IPS-NIHi11 (cell line): ENCODE measurements around the gene C3orf70.
"Not testable (repeated sequence)": the region's sequence is repeated elsewhere in the genome, so short reads cannot be mapped to it uniquely, and the experiment has no call there.

Source experiments
- DNase-seq: peaks from one replicate; pipeline ENCODE4 v3.0.0; 2012; ENCODE audit warnings: mixed read lengths, low spot score

The C3orf70 gene

DNA sequence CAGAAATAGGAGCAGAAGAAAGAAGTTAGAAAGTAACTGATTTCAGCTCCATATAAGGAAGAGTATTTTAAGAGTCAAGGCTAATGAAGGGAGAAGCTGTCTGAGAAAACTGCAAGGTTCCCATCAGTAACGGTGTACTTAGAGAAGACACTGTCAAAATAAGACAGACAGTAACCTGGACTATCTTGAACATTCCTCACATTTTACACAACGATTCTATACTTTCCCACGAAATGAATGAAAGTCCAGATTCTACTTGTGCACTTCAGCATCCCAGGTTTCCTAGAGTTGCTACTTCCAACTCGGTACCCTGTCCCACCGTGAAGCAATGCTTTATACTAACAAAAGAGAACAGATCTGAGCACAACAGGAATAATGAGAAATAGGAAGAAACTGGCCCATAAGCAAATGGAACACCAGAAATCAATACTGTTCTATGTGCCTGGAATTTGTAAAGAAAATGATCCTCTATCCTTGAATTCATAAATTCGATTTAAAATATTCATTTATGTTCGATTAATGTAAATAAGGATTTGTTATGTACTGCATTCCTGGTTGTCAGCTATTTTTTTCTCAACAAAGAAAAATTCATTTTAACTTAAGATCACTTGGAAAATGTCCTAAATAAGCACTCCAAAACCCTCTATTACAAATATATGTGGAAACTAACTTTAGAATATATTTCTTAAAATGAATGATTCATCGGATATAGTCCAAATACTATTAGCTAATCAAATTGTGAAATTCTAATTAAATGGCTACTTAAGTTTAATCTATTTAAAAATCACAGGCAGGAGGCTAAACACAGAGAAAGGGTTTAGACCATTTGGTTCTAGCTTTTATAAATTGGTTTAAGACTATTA, 1.5 kb downstream of the C3orf70 start:
- no peak for DNase-seq

DNA sequence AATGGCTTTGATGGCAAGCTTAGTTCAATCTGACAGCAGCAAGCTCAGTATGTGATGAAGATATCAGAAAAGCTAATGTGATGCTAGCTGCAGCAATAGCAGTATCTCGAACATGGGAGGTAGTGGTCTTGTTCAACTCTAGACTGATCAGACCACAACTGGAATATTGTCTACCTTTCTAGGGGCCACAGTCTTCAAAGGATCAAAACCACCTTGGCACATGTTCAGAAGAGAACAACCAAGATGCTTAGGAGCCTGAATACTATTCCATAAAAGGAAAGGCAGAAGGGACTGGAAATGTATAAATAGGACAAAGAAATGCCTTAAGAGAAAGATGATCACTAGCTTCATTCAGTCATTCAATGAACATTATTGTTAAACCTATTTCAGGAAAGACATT, 2.3 kb downstream of the C3orf70 start:
- no peak for DNase-seq

DNA sequence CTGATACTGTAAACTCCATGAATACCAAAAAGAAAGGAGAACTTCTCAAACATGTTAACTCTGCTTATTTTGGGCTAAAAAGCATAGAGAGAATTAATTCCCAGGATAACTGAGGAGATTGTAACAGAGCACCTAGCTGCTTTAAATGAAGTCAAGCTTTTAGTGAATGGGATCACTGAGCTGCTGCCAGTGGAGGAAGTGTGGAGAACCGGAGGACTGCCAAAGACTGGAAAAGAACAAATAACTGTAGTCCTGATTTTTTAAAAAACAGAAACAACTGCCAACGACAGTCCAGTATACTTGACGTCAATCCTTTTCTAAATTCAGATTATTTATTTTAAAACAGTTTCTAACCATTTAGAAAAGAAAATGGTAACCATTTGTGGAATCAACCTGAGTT, 3.3 kb downstream of the C3orf70 start:
- DNase-seq, result no peak

DNA sequence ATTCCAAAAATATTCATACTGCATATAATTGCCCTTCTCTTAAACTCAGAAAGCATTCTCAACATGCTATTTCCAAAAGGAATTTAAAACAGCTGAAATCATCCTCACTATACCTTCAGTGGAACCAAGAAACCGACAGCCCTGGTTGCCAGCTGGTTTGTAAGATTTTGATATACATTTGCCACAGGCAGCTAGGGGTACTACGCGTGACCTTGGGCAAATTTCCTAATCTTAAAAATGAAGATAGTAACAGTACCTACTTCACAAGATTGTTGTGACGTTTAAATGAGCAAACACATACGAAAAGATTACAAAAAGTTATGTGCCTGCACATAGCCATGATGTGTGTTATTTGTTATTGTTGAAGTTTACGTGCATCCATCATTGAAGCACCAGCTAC, 7.3 kb downstream of the C3orf70 start:
- no peak for DNase-seq

DNA sequence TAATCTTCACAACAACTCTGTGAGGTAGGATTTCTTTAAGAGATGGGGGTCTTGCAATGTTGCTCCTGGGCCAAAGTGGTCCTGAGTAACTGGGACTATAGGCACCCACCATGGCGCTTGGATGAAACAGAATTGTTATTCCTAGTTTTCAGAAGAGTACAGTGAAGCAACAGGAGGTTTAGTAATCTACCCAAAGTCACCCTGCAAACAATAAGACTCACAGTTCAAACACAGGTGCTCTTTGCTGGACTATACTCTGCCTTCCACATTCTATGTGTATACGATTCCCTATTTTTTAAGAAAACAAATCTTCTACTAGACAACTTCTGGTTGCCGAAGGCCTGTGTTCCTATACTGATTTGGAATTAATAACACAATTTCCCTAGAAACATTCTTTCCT, 8.1 kb downstream of the C3orf70 start:
- no peak for DNase-seq

DNA sequence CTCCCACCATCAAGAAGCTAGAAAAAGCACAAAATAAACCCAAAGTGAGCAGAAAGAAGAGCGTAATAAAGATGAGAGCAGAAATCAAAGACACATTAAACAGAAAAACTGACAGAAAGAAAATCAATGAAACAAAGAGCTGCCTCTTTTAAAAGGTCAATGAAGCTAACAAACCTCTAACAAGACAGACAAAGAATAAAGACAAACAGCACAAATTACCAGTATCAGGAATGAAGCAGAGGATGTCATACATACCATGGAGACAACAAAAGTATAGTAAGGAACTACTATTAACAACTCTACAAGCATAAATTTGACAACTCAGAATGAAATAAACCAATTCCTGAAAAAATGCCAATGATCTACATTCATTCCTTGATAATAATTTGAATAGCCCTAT, 15.0 kb downstream of the C3orf70 start:
- no peak for DNase-seq

DNA sequence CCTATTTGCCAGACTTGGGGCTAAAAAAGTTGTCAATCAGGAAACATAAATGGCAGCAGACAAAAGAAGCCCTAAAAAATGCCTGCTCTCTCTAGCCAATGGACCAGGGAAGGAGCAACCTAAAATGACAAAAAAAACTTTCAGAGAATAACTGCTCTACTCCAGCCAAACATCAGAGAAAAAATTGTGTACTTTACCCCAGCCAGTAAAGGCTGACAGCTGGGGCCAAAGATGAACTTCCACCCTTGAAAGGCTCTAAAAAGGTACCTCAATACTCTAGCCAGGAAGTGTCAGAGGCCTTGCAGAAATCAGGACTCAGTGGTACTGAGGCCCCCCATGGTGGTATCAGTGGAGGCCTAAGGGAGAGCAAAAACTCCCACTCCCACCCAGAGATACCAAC, 18.4 kb downstream of the C3orf70 start:
- DNase-seq, result no peak

DNA sequence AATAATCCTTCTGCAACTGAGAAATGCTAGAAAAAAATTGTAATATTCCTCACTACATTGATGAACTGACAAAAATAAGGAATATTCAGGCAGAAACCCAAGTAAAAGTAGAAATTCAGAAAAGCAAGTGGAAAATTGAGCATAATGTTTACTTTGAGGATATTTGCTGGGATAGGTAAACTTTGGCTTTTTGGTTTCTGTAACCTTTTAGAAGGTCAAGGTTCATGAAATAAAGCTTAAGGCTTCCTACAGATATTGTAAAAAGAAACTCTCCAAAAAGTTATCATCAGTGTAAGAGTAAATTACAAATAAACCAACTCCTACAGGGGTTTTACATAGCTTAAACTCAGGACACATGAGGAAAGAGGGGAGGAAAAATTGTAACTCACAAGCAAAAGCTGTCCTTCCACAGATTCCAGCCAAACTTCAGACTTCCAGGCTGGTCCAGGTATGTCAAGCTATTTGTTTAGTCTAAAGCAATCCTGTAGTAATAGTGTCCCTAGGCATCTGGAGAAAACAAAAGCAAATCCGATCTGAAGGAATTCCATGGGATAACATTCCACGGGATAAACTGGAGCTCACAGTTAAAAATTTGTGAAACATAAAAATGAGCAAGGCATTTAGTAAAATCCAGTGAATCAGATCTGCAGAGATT, 21.1 kb downstream of the C3orf70 start:
- DNase-seq, result no peak

DNA sequence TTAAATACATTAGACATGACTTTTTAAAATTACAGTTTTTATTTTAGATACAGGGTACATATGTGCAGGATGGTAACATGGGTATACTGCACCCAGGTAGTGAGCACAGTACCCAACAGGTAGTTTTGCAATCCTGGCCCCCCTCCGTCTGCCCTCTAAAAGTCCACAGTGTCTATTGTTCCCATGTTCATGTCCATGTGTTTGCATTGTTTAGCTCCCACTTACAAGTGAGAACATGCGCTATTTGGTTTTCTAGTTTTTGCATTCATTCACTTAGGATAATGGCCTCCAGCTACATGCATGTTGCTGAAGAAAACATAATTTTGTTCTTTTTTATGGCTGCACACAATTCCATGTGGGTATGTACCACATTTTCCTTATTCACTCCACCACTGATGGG, 23.8 kb downstream of the C3orf70 start:
- no peak for DNase-seq

DNA sequence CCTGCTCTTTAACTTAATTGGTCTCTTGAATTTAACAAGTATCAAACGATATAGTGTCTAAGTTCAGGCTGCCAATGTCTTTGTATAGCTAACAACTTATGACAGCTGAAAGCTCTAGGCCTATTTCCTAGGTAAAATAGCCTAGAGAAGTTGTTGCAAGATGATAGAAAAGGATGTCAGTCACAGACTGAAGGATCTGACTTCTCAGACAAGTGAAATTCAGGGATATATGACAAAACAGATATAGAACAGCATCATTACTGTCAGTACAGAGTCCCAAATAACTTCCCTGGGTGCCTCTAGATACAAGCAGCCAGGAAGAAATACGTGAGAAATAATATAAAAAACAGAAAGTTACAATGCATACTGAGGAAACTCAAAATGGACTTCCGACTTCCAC, 26.7 kb downstream of the C3orf70 start:
- DNase-seq, result no peak

DNA sequence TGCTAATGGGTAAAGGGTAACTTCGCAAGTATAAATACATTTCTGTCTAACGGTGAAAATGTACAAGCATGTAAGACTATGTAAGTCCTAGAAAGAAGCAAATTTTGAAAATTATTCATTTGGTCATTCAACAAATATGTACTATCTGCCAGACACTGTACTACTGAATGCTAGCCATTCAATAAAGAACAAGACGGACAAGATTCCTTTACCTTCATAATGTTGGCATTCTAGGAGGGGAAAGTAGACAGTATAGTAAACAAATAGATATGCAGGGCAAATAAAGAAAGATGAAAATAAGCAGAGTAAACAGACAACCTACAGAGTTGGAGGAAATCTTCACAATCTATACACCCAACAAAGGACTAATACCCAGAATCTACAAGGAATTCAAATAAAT, 32.7 kb downstream of the C3orf70 start:
- DNase-seq, result no peak

DNA sequence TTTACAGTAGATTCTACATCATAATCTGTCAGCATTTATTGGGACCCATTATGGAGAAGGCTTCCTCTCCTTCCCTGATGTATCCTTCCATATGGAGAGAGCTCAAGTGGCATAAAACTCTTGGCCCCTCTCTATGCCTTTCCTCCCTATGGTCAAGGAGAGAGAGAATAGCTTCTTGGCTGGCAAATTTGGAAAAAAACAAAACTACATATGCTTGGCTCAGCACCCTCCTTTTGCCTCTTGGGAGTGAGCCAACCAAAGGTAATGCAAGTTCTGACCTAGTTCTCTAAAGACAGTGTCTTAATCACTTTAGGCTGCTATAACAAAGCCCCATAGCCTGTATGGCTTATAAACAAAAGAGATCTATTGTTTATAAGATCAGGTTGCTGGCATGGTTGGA, 37.5 kb downstream of the C3orf70 start:
- no peak for DNase-seq

DNA sequence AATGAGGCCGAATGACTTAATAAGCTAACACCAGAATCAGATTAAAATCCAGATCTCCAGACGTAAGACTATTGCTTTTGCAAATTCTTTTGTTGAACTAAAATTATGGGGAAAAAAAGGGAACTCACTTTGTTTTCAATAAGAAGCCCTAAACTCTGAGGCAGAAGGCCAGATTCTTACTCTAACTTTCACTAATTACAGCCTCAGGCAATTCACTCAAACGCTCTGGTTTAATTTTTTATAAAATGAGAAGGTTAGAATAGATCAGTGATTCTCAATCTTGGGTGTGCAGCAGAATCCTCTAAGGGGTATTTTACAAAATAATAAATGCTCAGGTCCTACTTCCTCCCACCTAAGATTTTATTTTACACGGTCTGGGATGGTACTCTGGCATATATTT, 38.1 kb downstream of the C3orf70 start:
- DNase-seq, result no peak

DNA sequence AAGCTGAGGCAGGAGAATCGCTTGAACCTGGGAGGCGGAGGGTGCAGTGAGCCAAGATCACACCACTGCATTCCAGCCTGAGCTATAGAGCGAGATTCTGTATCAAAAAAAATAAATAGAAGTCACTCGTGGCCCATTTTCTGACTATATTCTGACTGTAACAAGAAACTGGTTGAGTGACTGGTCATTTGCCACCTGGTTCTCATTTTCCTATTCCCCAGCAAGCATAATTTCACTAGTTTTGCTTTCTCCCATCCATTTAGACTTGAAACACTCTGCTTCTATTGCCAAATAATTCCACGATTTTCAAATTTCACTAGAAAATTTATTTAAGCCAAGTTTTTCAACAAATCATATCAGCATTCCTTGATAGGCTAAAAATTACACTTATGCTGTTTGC, 40.7 kb downstream of the C3orf70 start:
- no peak for DNase-seq

DNA sequence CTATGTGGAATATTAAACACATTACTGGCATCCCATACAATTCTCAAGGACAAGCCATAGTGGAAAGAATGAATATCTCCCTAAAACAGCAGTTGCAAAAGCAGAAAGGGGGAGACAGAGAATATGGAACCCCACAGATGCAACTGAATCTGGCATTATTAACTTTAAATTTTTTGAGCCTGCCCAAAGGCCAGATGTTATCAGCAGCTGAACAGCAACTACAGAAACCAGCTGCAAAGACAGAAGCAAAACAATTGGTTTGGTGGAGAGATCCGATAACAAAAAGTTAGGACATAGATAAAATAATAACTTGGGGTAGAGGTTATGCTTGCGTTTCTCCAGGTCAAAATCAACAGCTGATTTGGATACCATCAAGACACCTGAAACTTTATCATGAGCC, 43.8 kb downstream of the C3orf70 start:
- DNase-seq, result not testable (repeated sequence)

DNA sequence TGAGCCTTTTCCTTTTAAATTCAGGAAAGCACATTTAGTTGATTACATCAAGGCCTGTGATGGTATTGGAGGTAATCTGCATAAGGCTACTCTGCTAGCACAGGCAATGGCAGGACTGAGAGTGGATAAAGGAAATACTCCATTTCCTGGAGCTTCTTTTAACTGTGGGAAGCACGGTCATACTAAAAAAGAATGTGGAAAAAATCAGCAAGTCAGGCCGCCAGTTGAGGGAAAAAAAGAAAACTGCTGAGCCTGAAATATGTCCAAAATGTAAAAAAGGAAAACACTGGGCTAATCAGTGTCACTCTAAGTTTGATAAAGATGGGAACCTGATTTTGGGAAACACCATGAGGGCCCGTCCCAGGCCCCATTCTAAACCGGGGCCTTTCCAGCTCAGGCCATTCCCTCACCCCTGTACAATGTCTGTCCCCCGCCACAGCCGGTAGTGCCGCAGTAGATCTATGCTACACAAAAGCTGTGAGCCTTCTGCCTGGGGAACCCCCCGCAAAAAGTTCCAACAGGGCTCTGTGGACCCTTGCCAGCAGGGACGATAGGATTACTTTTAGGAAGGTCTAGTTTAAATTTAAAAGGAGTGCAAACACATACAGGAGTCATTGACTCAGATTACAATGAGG, 46.5 kb downstream of the C3orf70 start:
- DNase-seq, result not testable (repeated sequence)

DNA sequence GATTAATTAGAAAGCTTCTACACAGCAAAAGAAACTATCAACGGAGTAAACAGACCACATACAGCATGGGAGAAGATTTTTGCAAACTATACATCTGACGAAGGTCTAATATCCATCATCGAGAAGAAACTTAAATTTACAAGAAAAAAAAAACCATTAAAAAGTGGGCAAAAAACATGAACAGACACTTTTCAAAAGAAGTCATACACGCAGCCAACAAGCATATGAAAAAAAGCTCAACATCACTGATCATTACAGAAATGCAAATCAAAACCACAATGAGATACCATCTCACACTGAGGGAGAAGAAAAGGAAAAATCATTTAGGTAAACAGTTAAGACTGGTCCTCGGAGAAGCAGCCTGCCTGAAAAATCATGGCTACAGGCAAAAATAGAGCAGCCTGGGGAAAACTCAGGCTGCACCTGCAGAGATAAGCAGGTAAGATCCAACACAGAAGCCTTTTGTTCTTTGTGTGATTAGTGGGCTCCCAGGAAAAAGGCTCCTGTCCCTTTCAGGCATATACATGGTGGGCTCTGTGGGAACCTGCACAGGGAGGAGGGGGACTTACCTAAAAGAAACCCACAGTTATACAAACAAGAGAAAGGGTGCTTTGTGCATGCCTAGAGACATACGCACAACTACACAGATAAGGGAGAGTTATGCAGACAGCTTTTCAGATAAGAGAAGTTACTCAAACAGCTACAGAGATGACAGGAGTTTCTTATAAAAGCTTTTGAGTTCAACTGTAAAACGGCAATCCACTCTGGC, 49.3 kb downstream of the C3orf70 start:
- no peak for DNase-seq

DNA sequence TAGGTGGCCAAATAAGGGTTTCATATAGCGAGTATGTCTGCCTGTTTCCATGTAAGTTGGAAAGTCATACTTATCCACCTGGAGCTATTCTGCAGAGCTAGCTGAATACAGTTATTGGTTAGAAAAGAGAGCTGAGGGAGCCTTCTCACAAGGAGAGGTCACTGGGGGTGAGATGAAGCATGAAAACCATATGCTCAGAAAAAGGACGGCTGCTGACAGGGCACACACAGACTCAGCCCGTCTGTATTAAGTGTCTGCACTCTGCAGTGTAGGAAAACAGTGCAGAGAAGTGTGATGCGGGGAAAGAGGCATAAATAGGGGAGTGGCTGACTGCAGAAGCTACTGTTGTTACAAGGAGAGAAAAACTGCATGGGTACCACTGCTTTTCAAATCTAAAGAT, 58.2 kb downstream of the C3orf70 start:
- no peak for DNase-seq

DNA sequence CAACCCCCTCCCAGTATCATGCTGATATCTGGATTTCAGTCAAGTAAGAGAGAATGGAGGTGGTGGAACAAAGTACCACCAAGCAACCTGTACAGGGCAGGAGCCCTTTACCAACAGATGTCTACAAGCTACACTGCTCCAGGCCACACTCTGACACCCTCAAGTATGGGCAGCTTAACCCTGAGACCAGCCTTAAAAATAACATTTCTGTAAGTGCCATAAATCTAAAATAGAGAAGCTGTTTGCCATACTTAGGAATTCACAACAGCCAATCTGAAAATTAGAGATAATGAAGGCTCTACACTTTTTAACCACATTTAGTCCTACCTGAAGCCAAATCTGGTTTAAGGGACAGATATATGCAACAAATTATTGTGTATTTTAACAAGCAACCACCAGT, 59.7 kb downstream of the C3orf70 start:
- DNase-seq, result no peak

DNA sequence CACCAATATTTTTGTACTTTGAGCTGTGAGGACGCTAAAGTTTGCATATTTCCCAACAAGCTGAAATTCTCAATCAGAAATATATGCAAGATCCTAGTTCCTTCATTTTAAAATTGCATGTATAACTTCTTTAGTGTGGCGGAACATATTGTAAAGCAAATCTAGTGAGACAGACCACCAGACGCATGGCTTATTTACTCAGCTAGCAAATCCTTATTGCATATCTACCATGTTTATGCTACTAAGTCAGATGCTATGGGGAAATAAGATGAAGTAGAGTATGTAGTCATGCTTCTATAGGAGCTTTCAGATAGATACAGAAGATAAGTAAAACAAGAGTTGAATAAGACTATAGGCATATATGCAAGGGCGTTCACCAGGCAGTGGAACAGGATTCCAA, 62.0 kb downstream of the C3orf70 start:
- DNase-seq, result no peak

DNA sequence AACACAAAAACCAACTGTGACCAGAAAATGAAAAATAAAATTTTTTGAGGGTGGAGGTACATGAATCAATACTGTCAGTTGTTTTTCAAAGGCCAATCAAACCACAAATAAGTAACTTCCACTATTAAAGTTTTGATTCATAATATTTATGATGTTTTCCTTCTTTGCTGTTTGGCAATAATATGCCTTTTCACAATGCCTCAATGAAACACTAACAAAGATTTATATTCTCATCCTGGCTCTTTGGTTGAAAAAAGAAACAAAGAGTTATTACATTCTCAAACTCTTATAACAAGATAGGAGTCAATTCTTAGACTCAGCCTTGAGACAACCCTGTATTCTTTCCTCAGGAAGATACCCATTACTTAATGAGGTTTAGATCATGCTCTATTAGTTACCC, 63.1 kb downstream of the C3orf70 start:
- DNase-seq, result no peak

DNA sequence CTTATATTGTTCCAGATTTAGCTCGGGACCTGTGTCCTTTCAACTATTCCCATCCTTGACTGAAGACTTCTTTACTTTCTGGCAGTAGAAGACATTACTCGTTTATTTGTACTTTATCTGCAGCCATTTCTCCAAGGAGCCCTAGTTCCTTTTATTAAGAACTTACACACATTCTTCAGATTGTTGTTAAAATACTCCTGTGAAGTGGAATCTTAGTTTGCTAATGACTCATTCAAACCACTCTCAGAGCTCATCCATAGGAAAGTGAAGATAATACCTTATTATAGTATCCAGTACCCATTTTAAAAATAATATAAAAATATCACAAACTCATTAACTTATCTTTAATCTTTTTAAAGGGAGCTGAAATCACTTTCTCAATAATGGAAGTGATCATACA, 63.5 kb downstream of the C3orf70 start:
- DNase-seq, result no peak

DNA sequence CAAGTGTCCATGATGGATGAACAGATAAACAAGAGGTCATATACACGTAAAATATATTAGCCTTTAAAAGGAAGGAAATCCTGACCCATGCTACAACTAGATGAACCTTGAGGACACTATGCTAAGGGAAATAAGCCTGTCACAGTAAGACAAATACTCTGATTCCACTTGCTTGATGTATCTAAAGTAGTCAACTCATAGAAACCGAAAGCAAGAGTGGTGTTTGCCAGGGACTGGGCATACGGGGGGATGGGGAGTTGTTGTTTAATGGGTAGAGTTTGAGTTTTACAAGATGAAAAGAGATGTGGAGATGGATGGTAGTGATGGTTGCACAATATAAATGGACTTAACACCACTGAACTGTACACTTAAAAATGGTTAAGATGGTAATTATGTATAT, 65.4 kb downstream of the C3orf70 start:
- DNase-seq, result no peak
